Brain pericyte (primary cell): ENCODE results near the gene ATP8A1.
"Not testable (repeated sequence)": the region's sequence is repeated elsewhere in the genome, so short reads cannot be mapped to it uniquely, and the experiment has no call there.

Source experiments
- DNase-seq: peaks from one replicate; pipeline ENCODE4 v3.0.0-alpha.2; 2012; ENCODE audit warnings: low read depth, low spot score

ATP8A1 gene

DNA sequence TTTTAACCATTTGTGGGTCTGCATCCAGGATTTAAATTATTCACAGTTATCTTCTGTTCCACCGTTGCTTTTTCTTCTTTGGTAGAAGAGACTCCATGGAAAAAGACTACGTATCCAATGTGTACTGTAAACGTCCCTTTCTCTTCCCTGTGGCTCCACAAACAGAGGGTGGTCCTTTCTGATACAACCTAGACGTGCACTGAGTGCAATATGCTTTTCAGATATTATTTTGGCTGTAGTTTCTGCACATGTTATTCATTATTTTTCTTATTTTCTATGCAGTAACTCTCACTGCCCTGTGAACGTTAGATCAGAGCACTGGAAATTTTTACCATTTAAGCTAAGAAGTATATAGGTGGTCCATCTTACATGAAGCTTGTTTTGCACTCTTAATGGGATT lies 186.9 kb downstream of the ATP8A1 start:
- DNase-seq = no peak

- not testable (repeated sequence) for DNase-seq
Observed at GRCh38 chr4:42467777-42468176, 189.1 kb downstream of the ATP8A1 start.

DNA sequence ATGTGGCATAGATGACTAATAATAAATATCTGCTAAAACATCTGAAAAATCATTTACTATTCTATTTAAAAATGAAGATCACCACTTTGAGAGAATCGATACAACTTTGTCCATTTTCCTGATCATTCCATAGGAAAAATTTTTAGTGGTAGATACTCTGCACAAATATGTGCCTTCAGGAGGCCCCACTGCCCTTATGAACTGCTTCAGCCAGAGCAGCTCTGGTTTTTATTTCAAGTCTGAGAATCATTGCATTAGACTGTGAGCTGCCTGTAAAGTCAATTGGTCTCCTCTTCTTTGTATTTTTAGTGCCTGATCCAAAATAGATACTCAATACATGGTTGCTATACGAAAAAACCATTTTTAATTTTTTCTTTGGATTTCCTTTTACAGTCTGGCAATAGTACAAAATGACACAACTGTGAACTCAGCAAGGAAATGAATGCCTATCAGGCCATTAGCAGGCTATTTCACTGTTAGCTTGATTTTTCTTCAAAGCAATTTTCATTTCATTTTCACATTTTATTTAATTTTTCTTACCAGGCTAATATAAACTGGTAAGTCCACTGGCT lies 190.5 kb downstream of the ATP8A1 start:
- DNase-seq = no peak

- no peak for DNase-seq
Observed at GRCh38 chr4:42464550-42465094, 192.3 kb downstream of the ATP8A1 start.

- not testable (repeated sequence) for DNase-seq
Observed at GRCh38 chr4:42461216-42461615, 195.7 kb downstream of the ATP8A1 start.

- DNase-seq = no peak
Observed at GRCh38 chr4:42460043-42460442, 196.9 kb downstream of the ATP8A1 start.

DNA sequence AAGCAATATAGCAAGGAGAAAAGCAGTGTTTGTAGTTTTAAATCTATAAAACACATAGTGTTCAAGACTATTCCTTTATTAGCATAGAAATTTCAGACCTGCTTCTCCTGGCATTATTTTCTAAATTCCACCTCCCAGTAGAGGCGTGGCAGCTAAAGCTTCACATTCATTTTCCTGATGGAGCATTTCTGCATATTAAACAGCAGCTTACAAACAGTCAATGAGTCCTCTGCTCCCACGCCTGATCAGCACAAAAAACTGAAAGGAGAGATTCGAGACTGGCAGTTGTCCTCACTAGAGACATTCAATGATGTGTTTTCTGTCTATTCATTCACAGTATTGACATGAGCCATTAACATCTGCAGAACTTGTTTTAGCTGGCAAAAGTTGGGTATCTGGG lies 198.2 kb downstream of the ATP8A1 start:
- DNase-seq = no peak

- DNase-seq = no peak
Observed at GRCh38 chr4:42454755-42455420, 202.0 kb downstream of the ATP8A1 start.

- no peak for DNase-seq
Observed at GRCh38 chr4:42453612-42454011, 203.3 kb downstream of the ATP8A1 start.

GRCh38 chr4:42452823-42453222 lies 204.1 kb downstream of the ATP8A1 start:
- no peak for DNase-seq

DNA sequence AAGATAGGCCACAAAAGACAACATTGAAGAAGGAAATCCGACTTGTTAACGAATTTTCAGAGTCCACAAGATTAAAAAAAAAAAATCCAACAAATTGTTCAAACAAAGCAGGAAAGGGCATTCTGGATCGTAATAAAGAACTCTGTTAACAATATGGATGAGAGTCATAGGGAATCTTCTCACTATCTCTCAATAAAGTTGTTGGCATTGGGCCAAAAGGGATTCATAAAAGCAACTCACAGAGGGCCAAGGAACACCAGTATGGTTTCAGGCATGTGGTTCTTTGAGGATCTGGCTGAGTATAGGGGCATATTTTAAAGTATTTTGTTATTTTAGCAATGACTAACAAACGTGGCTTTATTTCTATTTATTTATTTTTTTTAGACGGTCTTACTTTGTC lies 210.1 kb downstream of the ATP8A1 start:
- DNase-seq = no peak

DNA sequence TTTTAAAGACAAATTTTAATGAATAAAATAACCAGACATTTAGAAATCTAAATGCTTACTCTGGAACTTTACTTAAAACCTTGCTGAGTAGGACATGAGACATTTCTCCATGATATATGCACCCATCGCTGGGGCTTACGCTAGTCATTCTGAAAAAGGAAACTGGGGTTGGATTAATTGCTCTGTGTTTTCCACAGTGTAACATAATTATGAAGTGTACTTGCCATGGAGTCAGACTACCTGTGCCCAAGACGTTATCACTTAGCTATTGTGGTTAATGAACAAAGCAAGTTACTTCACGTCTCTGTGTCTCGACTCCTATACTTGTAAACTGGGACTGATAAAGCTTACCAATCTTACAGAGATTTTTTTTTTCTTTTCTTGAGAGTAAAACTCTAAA lies 211.9 kb downstream of the ATP8A1 start:
- DNase-seq = no peak

DNA sequence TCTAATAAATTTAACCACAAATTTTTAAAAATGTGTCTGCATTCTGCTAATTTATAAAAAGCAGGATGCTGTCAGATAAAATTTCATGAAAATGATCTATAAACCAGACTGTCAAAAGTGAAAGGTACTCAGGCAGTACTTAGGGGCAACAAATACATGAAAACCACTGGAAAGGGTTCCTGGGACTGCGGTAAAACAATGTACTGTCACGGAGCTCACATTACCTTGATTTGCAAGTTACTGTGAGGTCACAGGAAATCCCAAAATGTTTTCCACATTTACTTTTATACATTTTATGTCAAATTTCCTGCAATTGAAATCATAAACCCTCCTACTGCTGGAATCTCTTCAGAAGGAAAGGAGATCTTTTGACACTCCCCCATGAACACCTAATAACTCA lies 214.3 kb downstream of the ATP8A1 start:
- DNase-seq = no peak

- DNase-seq = no peak
Observed at GRCh38 chr4:42440083-42440482, 216.8 kb downstream of the ATP8A1 start.

DNA sequence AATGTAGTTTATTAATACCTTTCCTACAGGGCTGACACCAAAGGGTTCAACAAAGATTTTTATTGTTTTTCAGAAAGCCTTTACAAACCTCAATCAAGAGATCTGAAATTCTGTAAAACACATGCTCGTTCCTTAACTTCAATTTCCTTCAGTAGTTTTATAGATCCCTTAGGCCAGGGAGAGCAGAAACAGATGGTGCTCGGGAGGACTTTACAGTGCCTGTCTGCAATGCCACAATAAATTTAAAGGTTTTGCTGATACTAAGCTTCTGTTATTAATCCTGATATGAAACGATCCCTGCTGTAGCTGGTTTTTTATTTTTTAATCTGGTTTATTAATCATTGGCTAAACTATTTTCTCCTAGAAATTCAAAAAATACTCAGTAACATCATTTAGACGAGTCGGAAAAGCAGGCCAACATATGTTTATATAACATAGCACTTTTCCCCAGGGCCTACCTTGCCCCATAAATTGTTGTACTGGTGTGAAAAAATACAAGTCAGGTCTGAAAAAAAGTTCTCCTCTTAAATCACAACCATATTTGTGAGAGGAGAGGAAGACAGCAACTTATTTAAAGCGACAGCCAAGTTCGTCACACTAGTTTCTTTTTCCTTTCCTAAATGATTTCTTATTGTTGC lies 219.9 kb downstream of the ATP8A1 start:
- DNase-seq = no peak

DNA sequence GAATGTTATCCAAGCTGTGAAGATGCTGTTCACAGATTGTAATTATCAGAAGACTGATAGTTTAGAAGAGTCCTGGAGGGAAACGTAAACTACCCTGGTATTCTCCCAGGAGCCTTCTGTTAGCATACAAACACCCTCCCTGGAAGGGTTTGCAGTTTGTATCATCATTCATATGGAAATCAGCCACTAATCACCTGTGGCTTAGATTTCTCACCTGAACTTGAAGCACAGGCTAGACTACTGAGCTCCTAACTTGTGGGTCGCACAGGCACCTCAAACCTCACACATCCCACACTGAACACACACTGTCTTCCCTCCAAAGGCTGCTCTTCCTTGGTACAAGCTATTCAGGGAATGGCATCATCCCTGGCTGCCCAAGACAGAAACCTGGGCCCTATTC lies 228.9 kb downstream of the ATP8A1 start:
- DNase-seq = no peak

- DNase-seq = no peak
Observed at GRCh38 chr4:42425146-42426065, 231.5 kb downstream of the ATP8A1 start.

GRCh38 chr4:42420140-42420539 lies 236.8 kb downstream of the ATP8A1 start:
- DNase-seq = no peak

GRCh38 chr4:42417550-42417949 lies 239.4 kb downstream of the ATP8A1 start:
- DNase-seq = no peak

DNA sequence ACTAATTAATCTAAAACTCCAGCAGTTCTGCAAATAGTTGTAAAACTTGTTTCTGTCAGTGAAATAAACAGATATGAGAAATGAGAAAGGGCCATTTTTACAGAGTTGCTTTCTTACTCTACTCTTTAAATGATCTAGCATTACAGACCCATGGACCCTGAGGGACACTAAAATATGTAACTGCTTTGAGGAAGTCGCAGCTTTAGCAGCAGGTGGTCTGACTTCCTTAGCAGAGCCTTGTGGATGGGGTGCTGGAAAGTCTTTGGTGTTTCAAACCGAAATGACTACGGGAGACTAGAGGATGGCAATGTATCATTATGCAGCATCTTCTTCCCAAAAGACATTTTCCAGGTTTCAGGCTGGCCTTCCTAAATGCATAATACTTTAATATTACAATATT lies 240.9 kb downstream of the ATP8A1 start:
- no peak for DNase-seq

GRCh38 chr4:42415281-42415680 lies 241.6 kb downstream of the ATP8A1 start:
- no peak for DNase-seq

DNA sequence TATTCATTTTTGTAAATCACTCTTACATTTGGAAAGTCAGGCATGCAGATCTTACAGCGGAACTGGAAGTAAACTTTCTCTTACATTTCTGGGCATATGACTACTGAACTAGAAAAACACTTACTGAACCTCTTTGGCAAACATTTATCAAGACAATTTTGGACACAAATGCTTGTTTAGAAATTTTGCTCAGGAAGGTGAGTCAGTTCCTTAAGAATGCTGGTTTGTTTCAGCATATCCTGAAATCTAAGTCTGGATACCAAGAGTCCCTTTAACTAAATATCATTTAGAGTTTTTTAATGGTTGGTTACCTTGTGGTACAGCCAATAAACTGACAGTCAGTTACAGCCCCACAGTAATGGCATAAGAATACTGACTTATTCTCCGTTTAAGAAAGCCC lies 244.7 kb downstream of the ATP8A1 start:
- no peak for DNase-seq
